C4-2B (cell line): ENCODE results near the gene MAST4.

Experiments
- ZFX ChIP-seq: fragments of 450-650 bp; IDR thresholded peaks from 2 replicates; pipeline ENCODE4 v1.6.1; 2017
- TF ChIP-seq, protein P1 (sequence below): fragments of 450-650 bp; conservative IDR thresholded peaks from 2 replicates; pipeline ENCODE4 v1.5.1; 2017; ENCODE audit warnings: mild to moderate bottlenecking

DNA sequence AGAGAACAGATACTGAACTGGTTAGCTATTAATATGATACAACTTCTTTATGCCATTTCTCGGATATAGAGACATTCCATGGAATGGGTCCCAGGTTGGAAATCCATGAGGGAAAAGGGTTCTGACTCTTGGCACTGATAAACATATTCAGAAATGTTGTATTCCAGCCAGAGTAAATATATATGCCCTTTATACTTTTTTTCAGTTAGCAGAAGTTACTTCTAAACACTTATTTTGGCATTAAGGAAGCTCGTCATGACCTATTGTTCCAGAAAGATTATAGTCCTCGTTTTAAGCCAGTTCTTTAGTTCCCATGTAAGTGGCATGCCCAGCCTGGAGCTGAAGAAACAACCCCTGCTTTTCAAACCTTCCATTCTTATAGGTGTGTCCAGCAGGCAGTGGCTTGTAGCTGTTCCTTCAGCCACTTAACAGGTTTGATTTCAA is 418.8 kb downstream of the MAST4 start:
- TF ChIP-seq, protein P1, sequence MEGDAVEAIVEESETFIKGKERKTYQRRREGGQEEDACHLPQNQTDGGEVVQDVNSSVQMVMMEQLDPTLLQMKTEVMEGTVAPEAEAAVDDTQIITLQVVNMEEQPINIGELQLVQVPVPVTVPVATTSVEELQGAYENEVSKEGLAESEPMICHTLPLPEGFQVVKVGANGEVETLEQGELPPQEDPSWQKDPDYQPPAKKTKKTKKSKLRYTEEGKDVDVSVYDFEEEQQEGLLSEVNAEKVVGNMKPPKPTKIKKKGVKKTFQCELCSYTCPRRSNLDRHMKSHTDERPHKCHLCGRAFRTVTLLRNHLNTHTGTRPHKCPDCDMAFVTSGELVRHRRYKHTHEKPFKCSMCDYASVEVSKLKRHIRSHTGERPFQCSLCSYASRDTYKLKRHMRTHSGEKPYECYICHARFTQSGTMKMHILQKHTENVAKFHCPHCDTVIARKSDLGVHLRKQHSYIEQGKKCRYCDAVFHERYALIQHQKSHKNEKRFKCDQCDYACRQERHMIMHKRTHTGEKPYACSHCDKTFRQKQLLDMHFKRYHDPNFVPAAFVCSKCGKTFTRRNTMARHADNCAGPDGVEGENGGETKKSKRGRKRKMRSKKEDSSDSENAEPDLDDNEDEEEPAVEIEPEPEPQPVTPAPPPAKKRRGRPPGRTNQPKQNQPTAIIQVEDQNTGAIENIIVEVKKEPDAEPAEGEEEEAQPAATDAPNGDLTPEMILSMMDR = no peak
- no peak for TF ChIP-seq ZFX
